ENCODE results near the gene SLC2A9. TPM values are rescaled to one million over a fixed set of nuclear protein-coding genes. Genes with fewer than 3 reads are reported as not detected.

SLC2A9 gene
- total RNA-seq, 1 donor from 2014 or later: 21.7 TPM

Other genes with a start within 250 kb of the SLC2A9 start
- not detected for gene DRD5, start 239.9 kb downstream of the SLC2A9 start, total RNA-seq
- 69.5 TPM for gene WDR1, start 95.3 kb upstream of the SLC2A9 start, total RNA-seq